ENCODE data around the gene KAZN.

DNA sequence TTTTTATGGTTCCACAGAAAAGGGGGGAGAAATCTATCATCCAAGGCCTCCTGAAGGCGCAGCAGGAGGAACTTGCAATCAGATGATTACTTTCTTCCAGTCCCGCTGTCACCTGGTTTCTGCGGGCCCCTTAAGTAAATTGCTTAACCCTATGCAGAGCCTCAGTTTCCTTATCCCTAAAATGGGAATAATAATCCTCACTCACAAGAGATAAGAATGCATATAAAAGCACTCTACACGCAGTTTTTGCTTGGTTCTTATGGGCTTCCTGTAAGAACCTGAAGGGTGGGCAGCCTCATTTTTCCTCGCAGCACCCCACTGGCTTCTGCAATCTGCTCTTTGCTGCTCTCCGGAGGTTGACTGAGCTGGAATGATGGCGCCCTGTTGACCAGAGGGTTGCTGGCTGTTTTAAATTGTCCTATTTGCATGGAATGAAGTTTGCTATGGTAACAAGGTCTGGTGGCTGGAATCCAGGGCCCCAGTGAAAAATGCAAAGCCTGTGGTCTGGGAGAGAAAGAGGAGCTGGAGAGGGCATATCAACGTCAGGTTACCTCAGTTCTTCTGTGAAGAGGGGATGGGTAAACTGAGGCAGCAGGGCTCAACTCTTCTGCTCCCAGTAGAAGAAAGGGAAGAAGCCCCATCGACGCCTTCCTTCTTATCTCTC lies 1.0 kb upstream of the KAZN start:
- TF ChIP-seq BACH2 (CRISPR knock-in tag; IDR thresholded peaks at IDR 0.05; ENCODE audit: borderline replicate concordance) (no peak), ZFP3 (CRISPR knock-in tag; IDR thresholded peaks at IDR 0.05) (no peak), ZNF70 (CRISPR knock-in tag; IDR thresholded peaks at IDR 0.05) (no peak), SNAI2 (CRISPR knock-in tag; IDR thresholded peaks at IDR 0.05) (no peak)
- TF ChIP-seq, protein P1, sequence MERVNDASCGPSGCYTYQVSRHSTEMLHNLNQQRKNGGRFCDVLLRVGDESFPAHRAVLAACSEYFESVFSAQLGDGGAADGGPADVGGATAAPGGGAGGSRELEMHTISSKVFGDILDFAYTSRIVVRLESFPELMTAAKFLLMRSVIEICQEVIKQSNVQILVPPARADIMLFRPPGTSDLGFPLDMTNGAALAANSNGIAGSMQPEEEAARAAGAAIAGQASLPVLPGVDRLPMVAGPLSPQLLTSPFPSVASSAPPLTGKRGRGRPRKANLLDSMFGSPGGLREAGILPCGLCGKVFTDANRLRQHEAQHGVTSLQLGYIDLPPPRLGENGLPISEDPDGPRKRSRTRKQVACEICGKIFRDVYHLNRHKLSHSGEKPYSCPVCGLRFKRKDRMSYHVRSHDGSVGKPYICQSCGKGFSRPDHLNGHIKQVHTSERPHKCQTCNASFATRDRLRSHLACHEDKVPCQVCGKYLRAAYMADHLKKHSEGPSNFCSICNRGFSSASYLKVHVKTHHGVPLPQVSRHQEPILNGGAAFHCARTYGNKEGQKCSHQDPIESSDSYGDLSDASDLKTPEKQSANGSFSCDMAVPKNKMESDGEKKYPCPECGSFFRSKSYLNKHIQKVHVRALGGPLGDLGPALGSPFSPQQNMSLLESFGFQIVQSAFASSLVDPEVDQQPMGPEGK (CRISPR knock-in tag; IDR thresholded peaks at IDR 0.05; ENCODE audit: borderline replicate concordance): no peak
- TF ChIP-seq, protein P2, sequence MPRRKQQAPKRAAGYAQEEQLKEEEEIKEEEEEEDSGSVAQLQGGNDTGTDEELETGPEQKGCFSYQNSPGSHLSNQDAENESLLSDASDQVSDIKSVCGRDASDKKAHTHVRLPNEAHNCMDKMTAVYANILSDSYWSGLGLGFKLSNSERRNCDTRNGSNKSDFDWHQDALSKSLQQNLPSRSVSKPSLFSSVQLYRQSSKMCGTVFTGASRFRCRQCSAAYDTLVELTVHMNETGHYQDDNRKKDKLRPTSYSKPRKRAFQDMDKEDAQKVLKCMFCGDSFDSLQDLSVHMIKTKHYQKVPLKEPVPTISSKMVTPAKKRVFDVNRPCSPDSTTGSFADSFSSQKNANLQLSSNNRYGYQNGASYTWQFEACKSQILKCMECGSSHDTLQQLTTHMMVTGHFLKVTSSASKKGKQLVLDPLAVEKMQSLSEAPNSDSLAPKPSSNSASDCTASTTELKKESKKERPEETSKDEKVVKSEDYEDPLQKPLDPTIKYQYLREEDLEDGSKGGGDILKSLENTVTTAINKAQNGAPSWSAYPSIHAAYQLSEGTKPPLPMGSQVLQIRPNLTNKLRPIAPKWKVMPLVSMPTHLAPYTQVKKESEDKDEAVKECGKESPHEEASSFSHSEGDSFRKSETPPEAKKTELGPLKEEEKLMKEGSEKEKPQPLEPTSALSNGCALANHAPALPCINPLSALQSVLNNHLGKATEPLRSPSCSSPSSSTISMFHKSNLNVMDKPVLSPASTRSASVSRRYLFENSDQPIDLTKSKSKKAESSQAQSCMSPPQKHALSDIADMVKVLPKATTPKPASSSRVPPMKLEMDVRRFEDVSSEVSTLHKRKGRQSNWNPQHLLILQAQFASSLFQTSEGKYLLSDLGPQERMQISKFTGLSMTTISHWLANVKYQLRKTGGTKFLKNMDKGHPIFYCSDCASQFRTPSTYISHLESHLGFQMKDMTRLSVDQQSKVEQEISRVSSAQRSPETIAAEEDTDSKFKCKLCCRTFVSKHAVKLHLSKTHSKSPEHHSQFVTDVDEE (CRISPR knock-in tag; IDR thresholded peaks at IDR 0.05): no peak
